Stimulated activated CD8-positive, alpha-beta memory T cell treated with anti-CD3 and anti-CD28 coated beads, Interleukin-4, amount 100 ng/mL, for 1 hour (primary cell): Measurements from ENCODE around the gene C1S.

Source experiments
- DNase-seq, 2 donors: peaks; one replicate each; pipeline ENCODE4 v3.0.0-alpha.2; 2020; ENCODE audit warnings: low read depth in 2 of 2, low spot score in 1 of 2

C1S gene

GRCh38 chr12:7075939-7076338, 15.4 kb downstream of the C1S start:
- DNase-seq, result no peak

- DNase-seq, result no peak
These were observed 16.0 kb downstream of the C1S start for GRCh38 chr12:7076493-7076892.

- no peak for DNase-seq
These were observed 17.6 kb downstream of the C1S start for GRCh38 chr12:7078163-7078562.

GRCh38 chr12:7079826-7080125, 19.3 kb downstream of the C1S start:
- no peak for DNase-seq

GRCh38 chr12:7081037-7081436, 20.5 kb downstream of the C1S start:
- DNase-seq, result no peak

- no peak for DNase-seq
These were observed 22.6 kb downstream of the C1S start for GRCh38 chr12:7083125-7083524.

- DNase-seq, result no peak
These were observed 28.8 kb downstream of the C1S start for GRCh38 chr12:7089196-7089871.

GRCh38 chr12:7090222-7090998, 29.9 kb downstream of the C1S start:
- DNase-seq, result no peak

GRCh38 chr12:7091171-7091570, 30.7 kb downstream of the C1S start:
- no peak for DNase-seq

GRCh38 chr12:7091660-7092228, 31.2 kb downstream of the C1S start:
- no peak for DNase-seq

GRCh38 chr12:7092229-7092985, 31.9 kb downstream of the C1S start, which contains the start of gene C1R:
Gene C1R, minus strand, starts transcription at chr12:7092445. Its CDS starts 57 bp downstream, at chr12:7092388.
- DNase-seq, result peak; percentile 23 to 39

GRCh38 chr12:7092986-7093460, 32.5 kb downstream of the C1S start:
- no peak for DNase-seq

- DNase-seq, result no peak
These were observed 33.0 kb downstream of the C1S start for GRCh38 chr12:7093486-7093885.

GRCh38 chr12:7093892-7094291, 33.4 kb downstream of the C1S start:
- DNase-seq, result no peak

GRCh38 chr12:7096006-7096932, 35.8 kb downstream of the C1S start:
- no peak for DNase-seq

GRCh38 chr12:7096979-7097378, 36.5 kb downstream of the C1S start:
- no peak for DNase-seq

GRCh38 chr12:7099290-7099996, 38.9 kb downstream of the C1S start:
- no peak for DNase-seq

GRCh38 chr12:7100239-7100638, 39.7 kb downstream of the C1S start:
- DNase-seq, result no peak

- DNase-seq, result no peak
These were observed 40.7 kb downstream of the C1S start for GRCh38 chr12:7101047-7101693.
